ENCODE measurements around the gene ANKDD1A.
A peak's percentile ranks its signal among the peaks of the same experiment; 100 is the strongest.

The ANKDD1A gene

GRCh38 chr15:64912379-64913325 lies 950 bp downstream of the ANKDD1A start:
- TF ChIP-seq CTCF (conservative IDR thresholded peaks at IDR 0.05) = no peak
- TF ChIP-seq ZFX (IDR thresholded peaks at IDR 0.05) = no peak
- peak overlapping the region; percentile 42 for H3K27ac ChIP-seq

- TF ChIP-seq CTCF (conservative IDR thresholded peaks at IDR 0.05) (no peak), ZFX (IDR thresholded peaks at IDR 0.05) (no peak)
- no peak overlapping the region for H3K27ac ChIP-seq
Measured at GRCh38 chr15:64915518-64916227, 4.0 kb downstream of the ANKDD1A start.

DNA sequence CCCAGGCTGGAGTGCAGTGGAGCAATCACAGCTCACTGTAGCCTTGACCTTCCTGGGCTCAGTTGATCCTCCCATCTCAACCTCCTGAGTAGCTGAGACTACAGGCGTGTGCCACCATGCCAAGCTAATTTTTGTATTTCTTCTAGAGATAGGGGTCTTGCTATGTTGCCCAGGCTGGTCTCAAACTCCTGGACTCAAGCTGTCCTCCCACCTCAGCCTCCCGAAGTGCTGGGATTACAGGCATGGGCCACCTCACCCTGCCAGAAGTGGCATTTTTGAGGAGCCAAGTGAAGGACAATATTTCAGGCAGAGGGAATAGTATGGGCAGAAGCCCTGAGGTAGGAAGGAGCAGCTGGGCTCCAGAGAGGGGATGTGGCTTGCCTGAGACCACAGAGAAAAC lies 4.7 kb downstream of the ANKDD1A start:
- no peak overlapping the region for H3K27ac ChIP-seq
- TF ChIP-seq CTCF (conservative IDR thresholded peaks at IDR 0.05) = no peak
- no peak for TF ChIP-seq ZFX (IDR thresholded peaks at IDR 0.05)

DNA sequence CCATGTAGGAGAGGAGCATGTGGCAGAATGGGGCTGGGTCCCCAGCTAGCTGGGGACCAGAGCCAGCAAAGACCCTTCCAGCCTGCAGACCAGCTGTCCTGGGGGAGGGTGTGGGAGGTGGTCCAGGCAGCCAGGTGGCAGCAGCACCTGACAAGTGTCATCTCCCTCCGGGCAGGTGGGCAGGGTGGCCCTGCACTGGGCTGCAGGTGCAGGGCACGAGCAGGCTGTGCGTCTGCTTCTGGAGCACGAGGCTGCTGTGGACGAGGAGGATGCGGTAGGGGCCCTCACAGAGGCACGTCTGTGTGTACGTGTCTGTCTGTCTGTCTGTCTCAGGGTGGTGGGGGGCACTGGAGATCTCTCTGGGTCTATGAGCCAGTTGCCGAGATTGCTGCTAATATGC lies 5.5 kb downstream of the ANKDD1A start:
- H3K27ac ChIP-seq = no peak overlapping the region
- no peak for TF ChIP-seq CTCF (conservative IDR thresholded peaks at IDR 0.05)
- no peak for TF ChIP-seq ZFX (IDR thresholded peaks at IDR 0.05)

DNA sequence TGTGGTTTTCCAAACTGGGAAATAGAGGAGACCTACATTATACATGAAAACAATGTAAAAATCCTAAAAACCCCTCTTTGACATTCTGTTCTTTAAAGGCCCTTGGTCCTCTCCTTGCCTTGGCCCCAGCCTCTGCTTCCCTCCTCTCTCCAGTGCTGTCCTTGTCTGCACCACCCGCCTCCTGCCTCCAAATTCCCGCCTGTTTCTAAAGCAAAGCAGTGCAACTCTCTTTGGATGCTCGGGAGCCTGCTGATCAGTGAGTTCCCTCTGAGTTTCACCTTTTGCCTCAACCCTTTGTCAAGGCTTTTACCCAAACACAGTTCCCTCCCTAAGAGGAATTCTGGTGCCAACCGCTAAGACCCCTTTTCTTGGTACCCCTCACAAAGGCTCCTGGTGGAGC lies 8.0 kb downstream of the ANKDD1A start:
- TF ChIP-seq ZFX (IDR thresholded peaks at IDR 0.05) (no peak), CTCF (conservative IDR thresholded peaks at IDR 0.05) (no peak)
- H3K27ac ChIP-seq = no peak overlapping the region

DNA sequence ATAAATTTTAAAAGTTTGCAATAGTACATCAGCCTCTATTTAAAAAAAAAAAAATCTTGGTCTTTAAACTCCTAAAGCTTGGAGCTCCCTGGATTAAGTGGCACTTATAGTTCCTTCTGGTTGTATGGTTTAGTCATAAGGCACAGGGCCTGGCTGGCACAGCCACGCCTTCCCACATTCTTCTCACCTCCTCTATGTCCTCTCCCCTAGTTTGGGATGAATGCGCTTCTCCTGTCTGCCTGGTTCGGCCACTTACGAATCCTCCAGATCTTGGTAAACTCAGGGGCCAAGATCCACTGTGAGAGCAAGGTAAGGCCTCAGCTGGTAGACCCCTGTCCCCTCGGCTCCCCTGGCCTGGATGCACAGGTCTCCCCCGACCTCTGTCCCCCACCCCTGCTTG lies 10.0 kb downstream of the ANKDD1A start:
- H3K27ac ChIP-seq = no peak overlapping the region
- TF ChIP-seq CTCF (conservative IDR thresholded peaks at IDR 0.05) = no peak
- TF ChIP-seq ZFX (IDR thresholded peaks at IDR 0.05) = no peak

GRCh38 chr15:64923546-64923945 lies 11.8 kb downstream of the ANKDD1A start:
- TF ChIP-seq ZFX (IDR thresholded peaks at IDR 0.05) = no peak
- TF ChIP-seq CTCF (conservative IDR thresholded peaks at IDR 0.05) = no peak
- no peak overlapping the region for H3K27ac ChIP-seq

All from C4-2B (cell line).